GM12878 (cell line): Measurements from ENCODE around the gene URB1. TPM values are rescaled to one million over a fixed set of nuclear protein-coding genes. Genes with fewer than 3 reads are reported as not detected.

ENCODE experiments used
- ATAC-seq: fragments of 200-7000 bp; cut with Tn5 transposase; 3 replicates; pipeline ENCODE4 v1.9.1; 2020; ENCODE audit warnings: mild to moderate bottlenecking, moderate library complexity
- BruUV-seq: library from RNA; stranded (reverse); fragments of 400-500 nt; replicated peaks from 2 replicates; lab custom pipeline; 2021; lab: Mats Ljungman, UMichigan
- CTCF ChIA-PET: fragments of 300-600 bp; sonication (Branson Sonifier 250); formaldehyde crosslinking; extraction: SDS; loops from one replicate; lab custom pipeline; 2021; ENCODE audit warnings: inconsistent platforms; lab: Yijun Ruan, JAX
- POLR2A ChIA-PET: fragments of 350-600 bp; formaldehyde crosslinking; extraction: SDS; loops from one replicate; lab custom pipeline; 2021; ENCODE audit warnings: inconsistent platforms; lab: Charles Lee
- RAD21 ChIA-PET: fragments of 300-600 bp; sonication (Branson Sonifier 250); formaldehyde crosslinking; loops from one replicate; lab custom pipeline; 2023; ENCODE audit warnings: antibody characterized with exemption; ENCODE audit not compliant: unreplicated experiment; lab: Charles Lee
- SMC1A ChIA-PET: fragments of 300-600 bp; sonication (Branson Sonifier 250); formaldehyde crosslinking; loops from one replicate; lab custom pipeline; 2023; ENCODE audit not compliant: unreplicated experiment, uncharacterized antibody; lab: Charles Lee
- DNase-seq: peaks from one replicate; pipeline ENCODE4 v3.0.0-alpha.2; 2011; ENCODE audit warnings: low read depth, low spot score
- FAIRE-seq: peaks from 3 replicates; lab custom pipeline; 2011; peaks lifted over from hg19 to GRCh38; lab: Jason Lieb, UNC
- H2AFZ ChIP-seq: 2 replicates; pipeline ENCODE4 v1.6.0; 2011; ENCODE audit warnings: low read depth, low read length, control low read depth; ENCODE audit not compliant: control insufficient read depth
- H3K27ac ChIP-seq: 2 replicates; pipeline ENCODE4 v1.5.1; 2011; ENCODE audit warnings: control low read depth; ENCODE audit not compliant: control insufficient read depth, insufficient read depth
- H3K27me3 ChIP-seq, 2 experiments: replicated peaks in 1 of 2; 2 replicates each; pipeline versions ENCODE4 v1.6.0 to v1.6.1; 2011; ENCODE audit warnings: low read length in 1 of 2; ENCODE audit not compliant: control insufficient read depth in 2 of 2, insufficient read depth in 2 of 2
- H3K36me3 ChIP-seq, 2 experiments: 2 replicates each; pipeline ENCODE4 v1.5.1; 2011; ENCODE audit warnings: low read length in 1 of 2; ENCODE audit not compliant: control insufficient read depth in 2 of 2, insufficient read depth in 2 of 2
- H3K4me1 ChIP-seq: 2 replicates; pipeline ENCODE4 v1.6.1; 2011; ENCODE audit warnings: mild to moderate bottlenecking, low read length, moderate library complexity, mixed read lengths; ENCODE audit not compliant: control insufficient read depth, insufficient read depth
- H3K4me2 ChIP-seq: 2 replicates; pipeline ENCODE4 v1.6.0; 2011; ENCODE audit warnings: control low read depth; ENCODE audit not compliant: control insufficient read depth, insufficient read depth
- H3K4me3 ChIP-seq: fragments of 200-600 bp; sonication (generic); 2 replicates; pipeline ENCODE4 v1.5.1; 2016
- H3K79me2 ChIP-seq: 2 replicates; pipeline ENCODE4 v1.6.0; 2011; ENCODE audit warnings: low read length; ENCODE audit not compliant: control insufficient read depth, insufficient read depth
- H3K9ac ChIP-seq: 2 replicates; pipeline ENCODE4 v1.8.0; 2011; ENCODE audit warnings: low read length, control low read depth, mixed read lengths; ENCODE audit not compliant: control insufficient read depth, insufficient read depth
- H3K9me3 ChIP-seq: replicated peaks from 3 replicates; pipeline ENCODE4 v1.5.1; 2011; ENCODE audit warnings: mild to moderate bottlenecking, low read length; ENCODE audit not compliant: control insufficient read depth, insufficient read depth
- H4K20me1 ChIP-seq: 2 replicates; pipeline ENCODE4 v1.6.0; 2011; ENCODE audit not compliant: control insufficient read depth, insufficient read depth
- ATF7 ChIP-seq: fragments of 450-650 bp; IDR thresholded peaks from 2 replicates; pipeline ENCODE4 v1.6.1; 2016; ENCODE audit warnings: low read depth, mild to moderate bottlenecking
- CBFB ChIP-seq: IDR thresholded peaks from 2 replicates; pipeline ENCODE4 v1.6.1; 2016; ENCODE audit warnings: antibody characterized with exemption, low read depth
- CREM ChIP-seq: IDR thresholded peaks from 2 replicates; pipeline ENCODE4 v1.6.1; 2014; ENCODE audit warnings: antibody characterized with exemption, low read depth
- DPF2 ChIP-seq: fragments of 450-650 bp; IDR thresholded peaks from 2 replicates; pipeline ENCODE4 v1.6.1; 2017; ENCODE audit warnings: mild to moderate bottlenecking
- HDAC2 ChIP-seq: fragments of 200-600 bp; sonication (generic); IDR thresholded peaks from 2 replicates; pipeline ENCODE4 v1.6.1; 2017
- KAT2A ChIP-seq: conservative IDR thresholded peaks from 2 replicates; pipeline ENCODE4 v1.6.1; 2011; ENCODE audit warnings: low read depth, low read length; ENCODE audit not compliant: control insufficient read depth
- POLR2AphosphoS5 ChIP-seq: IDR thresholded peaks from 2 replicates; pipeline ENCODE4 v1.6.1; 2011; ENCODE audit warnings: mild to moderate bottlenecking, low read length, inconsistent platforms
- RFX5 ChIP-seq: IDR thresholded peaks from 2 replicates; pipeline ENCODE4 v1.6.1; 2011; ENCODE audit warnings: low read depth, low read length, improper control_type of control experiment
- SREBF1 ChIP-seq: IDR thresholded peaks from 2 replicates; pipeline ENCODE4 v1.6.1; 2012; ENCODE audit warnings: mild to moderate bottlenecking, low read length
- TARDBP ChIP-seq: IDR thresholded peaks from 2 replicates; pipeline ENCODE4 v1.6.1; 2016; ENCODE audit warnings: borderline replicate concordance
- WGBS: methylation state at CpG from one replicate; pipeline ENCODE4 v1.1.6; 2016; ENCODE audit warnings: low lambda C conversion rate; ENCODE audit not compliant: insufficient replicate concordance, insufficient coverage; ENCODE audit errors: missing lambda C conversion rate; 5-methylcytosine and 5-hydroxymethylcytosine counted together
- in situ Hi-C: fragments of 300-500 bp; cut with MboI; formaldehyde crosslinking; loops from 9 replicates; pipeline ENCODE4 v1.14.3; 2018; ENCODE audit warnings: mixed read lengths
- intact Hi-C: fragments of 100-400 bp; cut with micrococcal nuclease; formaldehyde crosslinking; loops from one replicate; pipeline ENCODE4 v1.14.2; 2022; ENCODE audit not compliant: unreplicated experiment
- polyA plus RNA-seq, 11 experiments: library from polyadenylated mRNA; depleted of rRNA in 4 of 11; unstranded in 6 of 11; stranded (reverse) in 5 of 11; fragments of >200 nt; fragmentation: Nextera tagmentation in 4 of 11; fragmentation: Illumina TruSeq in 1 of 11; extraction: Ambion mirVana in 4 of 11; extraction: Trizol in 1 of 11; gene quantifications; 1 replicate in 1 of 11; 2 replicates in 10 of 11; pipeline versions ENCODE4 v1.2.1 to v1.2.3, GENCODE V29; 2011 to 2016; ENCODE audit warnings: inconsistent platforms in 2 of 11, missing spikeins in 2 of 11, low read depth in 1 of 11
- total RNA-seq, 4 experiments: library from RNA; depleted of rRNA in 3 of 4; stranded (reverse); fragments of >200 nt in 3 of 4; fragmentation: Illumina TruSeq in 1 of 4; extraction: Trizol in 1 of 4; gene quantifications; 2 replicates each; pipeline versions ENCODE4 v1.2.1 to v1.2.3, GENCODE V29; 2013 to 2021
- TF ChIP-seq, protein P1 (sequence below): fragments of 450-650 bp; IDR thresholded peaks from 2 replicates; pipeline ENCODE4 v1.6.1; 2016; ENCODE audit warnings: mild to moderate bottlenecking, moderate library complexity, borderline replicate concordance
- TF ChIP-seq, protein P2 (sequence below): fragments of 450-650 bp; IDR thresholded peaks from 2 replicates; pipeline ENCODE4 v1.6.1; 2017; ENCODE audit warnings: antibody characterized with exemption, mild to moderate bottlenecking, moderate library complexity
- TF ChIP-seq, protein P3 (sequence below): fragments of 450-650 bp; IDR thresholded peaks from 2 replicates; pipeline ENCODE4 v1.6.1; 2018; ENCODE audit warnings: mild to moderate bottlenecking, low read depth, moderate library complexity; ENCODE audit not compliant: partially characterized antibody

The URB1 gene
- total and polyA plus RNA-seq, 10 of the 15 experiments (the other 5 are each of a cell fraction or from before 2014, with no cell fraction given) = 0.56 to 23.2 (median 8.9) TPM

DNA sequence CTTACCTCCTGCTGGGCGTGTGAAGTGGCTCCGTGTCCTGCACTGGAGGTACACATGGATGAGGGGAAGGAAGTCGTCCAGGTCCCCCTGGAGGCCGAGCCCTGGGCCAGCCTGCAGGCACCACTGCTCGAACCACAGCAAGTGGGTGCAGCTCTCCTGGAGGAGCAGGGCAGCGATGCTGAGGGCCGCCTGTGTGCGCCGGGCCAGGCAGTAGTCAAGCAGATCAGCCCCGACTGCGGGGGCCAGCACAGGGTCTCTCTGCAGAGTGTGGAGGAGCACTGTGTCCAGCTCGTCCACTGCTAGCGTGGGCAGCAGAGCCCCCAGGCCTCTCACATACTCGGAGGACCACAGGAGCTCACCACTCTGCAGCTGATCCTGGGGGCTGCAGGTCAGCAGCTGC, 45.9 kb downstream of the URB1 start:
- no peaks in the 10 kb centered on the region for H4K20me1 ChIP-seq
- H3K27me3 ChIP-seq = no peaks in the 10 kb centered on the region
- intact Hi-C loops (no loop called here), in situ Hi-C loops (no loop called here)
- CTCF ChIA-PET = no interaction called here
- POLR2A ChIA-PET = no interaction called here
- peaks cover 11% of the 10 kb centered on the region; the same call in 2 of the 3 replicates for H3K9me3 ChIP-seq
- H3K36me3 ChIP-seq = peaks cover 40 to 57% of the 10 kb centered on the region in 2 experiments
- ATAC-seq (no peak), DNase-seq (no peak), FAIRE-seq (no peak)
- H3K79me2 ChIP-seq = no peaks in the 10 kb centered on the region
- BruUV-seq = no TSS peak
- peaks cover 7% of the 10 kb centered on the region for H3K4me1 ChIP-seq
- WGBS = 98% methylated on average over 11 of the region's 14 CpGs
- no peak overlapping the region for H3K4me3 ChIP-seq
- H2AFZ ChIP-seq = no peak overlapping the region
- H3K9ac ChIP-seq = no peak overlapping the region
- no peak overlapping the region for H3K4me2 ChIP-seq
- SMC1A ChIA-PET = no interaction called here
- no peak overlapping the region for H3K27ac ChIP-seq
- RAD21 ChIA-PET = no interaction called here
- TF ChIP-seq RFX5 = no peak
- TF ChIP-seq SREBF1 = no peak
- no peak for TF ChIP-seq HDAC2
- TF ChIP-seq CBFB = no peak
- TF ChIP-seq ATF7 = no peak
- no peak for TF ChIP-seq KAT2A
- TF ChIP-seq, protein P1, sequence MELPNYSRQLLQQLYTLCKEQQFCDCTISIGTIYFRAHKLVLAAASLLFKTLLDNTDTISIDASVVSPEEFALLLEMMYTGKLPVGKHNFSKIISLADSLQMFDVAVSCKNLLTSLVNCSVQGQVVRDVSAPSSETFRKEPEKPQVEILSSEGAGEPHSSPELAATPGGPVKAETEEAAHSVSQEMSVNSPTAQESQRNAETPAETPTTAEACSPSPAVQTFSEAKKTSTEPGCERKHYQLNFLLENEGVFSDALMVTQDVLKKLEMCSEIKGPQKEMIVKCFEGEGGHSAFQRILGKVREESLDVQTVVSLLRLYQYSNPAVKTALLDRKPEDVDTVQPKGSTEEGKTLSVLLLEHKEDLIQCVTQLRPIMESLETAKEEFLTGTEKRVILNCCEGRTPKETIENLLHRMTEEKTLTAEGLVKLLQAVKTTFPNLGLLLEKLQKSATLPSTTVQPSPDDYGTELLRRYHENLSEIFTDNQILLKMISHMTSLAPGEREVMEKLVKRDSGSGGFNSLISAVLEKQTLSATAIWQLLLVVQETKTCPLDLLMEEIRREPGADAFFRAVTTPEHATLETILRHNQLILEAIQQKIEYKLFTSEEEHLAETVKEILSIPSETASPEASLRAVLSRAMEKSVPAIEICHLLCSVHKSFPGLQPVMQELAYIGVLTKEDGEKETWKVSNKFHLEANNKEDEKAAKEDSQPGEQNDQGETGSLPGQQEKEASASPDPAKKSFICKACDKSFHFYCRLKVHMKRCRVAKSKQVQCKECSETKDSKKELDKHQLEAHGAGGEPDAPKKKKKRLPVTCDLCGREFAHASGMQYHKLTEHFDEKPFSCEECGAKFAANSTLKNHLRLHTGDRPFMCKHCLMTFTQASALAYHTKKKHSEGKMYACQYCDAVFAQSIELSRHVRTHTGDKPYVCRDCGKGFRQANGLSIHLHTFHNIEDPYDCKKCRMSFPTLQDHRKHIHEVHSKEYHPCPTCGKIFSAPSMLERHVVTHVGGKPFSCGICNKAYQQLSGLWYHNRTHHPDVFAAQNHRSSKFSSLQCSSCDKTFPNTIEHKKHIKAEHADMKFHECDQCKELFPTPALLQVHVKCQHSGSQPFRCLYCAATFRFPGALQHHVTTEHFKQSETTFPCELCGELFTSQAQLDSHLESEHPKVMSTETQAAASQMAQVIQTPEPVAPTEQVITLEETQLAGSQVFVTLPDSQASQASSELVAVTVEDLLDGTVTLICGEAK = no peak
- TF ChIP-seq POLR2AphosphoS5 = no peak
- TF ChIP-seq TARDBP = no peak
- TF ChIP-seq CREM = no peak
- TF ChIP-seq, protein P2, sequence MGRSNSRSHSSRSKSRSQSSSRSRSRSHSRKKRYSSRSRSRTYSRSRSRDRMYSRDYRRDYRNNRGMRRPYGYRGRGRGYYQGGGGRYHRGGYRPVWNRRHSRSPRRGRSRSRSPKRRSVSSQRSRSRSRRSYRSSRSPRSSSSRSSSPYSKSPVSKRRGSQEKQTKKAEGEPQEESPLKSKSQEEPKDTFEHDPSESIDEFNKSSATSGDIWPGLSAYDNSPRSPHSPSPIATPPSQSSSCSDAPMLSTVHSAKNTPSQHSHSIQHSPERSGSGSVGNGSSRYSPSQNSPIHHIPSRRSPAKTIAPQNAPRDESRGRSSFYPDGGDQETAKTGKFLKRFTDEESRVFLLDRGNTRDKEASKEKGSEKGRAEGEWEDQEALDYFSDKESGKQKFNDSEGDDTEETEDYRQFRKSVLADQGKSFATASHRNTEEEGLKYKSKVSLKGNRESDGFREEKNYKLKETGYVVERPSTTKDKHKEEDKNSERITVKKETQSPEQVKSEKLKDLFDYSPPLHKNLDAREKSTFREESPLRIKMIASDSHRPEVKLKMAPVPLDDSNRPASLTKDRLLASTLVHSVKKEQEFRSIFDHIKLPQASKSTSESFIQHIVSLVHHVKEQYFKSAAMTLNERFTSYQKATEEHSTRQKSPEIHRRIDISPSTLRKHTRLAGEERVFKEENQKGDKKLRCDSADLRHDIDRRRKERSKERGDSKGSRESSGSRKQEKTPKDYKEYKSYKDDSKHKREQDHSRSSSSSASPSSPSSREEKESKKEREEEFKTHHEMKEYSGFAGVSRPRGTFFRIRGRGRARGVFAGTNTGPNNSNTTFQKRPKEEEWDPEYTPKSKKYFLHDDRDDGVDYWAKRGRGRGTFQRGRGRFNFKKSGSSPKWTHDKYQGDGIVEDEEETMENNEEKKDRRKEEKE = no peak
- TF ChIP-seq, protein P3, sequence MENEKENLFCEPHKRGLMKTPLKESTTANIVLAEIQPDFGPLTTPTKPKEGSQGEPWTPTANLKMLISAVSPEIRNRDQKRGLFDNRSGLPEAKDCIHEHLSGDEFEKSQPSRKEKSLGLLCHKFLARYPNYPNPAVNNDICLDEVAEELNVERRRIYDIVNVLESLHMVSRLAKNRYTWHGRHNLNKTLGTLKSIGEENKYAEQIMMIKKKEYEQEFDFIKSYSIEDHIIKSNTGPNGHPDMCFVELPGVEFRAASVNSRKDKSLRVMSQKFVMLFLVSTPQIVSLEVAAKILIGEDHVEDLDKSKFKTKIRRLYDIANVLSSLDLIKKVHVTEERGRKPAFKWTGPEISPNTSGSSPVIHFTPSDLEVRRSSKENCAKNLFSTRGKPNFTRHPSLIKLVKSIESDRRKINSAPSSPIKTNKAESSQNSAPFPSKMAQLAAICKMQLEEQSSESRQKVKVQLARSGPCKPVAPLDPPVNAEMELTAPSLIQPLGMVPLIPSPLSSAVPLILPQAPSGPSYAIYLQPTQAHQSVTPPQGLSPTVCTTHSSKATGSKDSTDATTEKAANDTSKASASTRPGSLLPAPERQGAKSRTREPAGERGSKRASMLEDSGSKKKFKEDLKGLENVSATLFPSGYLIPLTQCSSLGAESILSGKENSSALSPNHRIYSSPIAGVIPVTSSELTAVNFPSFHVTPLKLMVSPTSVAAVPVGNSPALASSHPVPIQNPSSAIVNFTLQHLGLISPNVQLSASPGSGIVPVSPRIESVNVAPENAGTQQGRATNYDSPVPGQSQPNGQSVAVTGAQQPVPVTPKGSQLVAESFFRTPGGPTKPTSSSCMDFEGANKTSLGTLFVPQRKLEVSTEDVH = no peak
- TF ChIP-seq DPF2 = no peak
